Gastrocnemius medialis (tissue), 4 donors: Measurements from ENCODE around the gene NTM.

Experiments
- CTCF ChIP-seq, 5 experiments: fragments of 450-650 bp in 3 of 5; fragments of 200-600 bp in 2 of 5; sonication (generic) in 2 of 5; IDR thresholded peaks in 4 of 5; conservative IDR thresholded peaks in 1 of 5; 1 replicate in 4 of 5; 2 replicates in 1 of 5; pipeline ENCODE4 v1.5.1; 2016 to 2019; ENCODE audit warnings: antibody characterized with exemption in 5 of 5, mild to moderate bottlenecking in 3 of 5, moderate library complexity in 3 of 5
- POLR2A ChIP-seq, 2 donors: fragments of 450-650 bp; IDR thresholded peaks; one replicate each; pipeline ENCODE4 v1.6.1; 2017; ENCODE audit warnings: antibody characterized with exemption in 2 of 2, mild to moderate bottlenecking in 2 of 2, moderate library complexity in 2 of 2

GRCh38 chr11:131764126-131764525 lies 393.7 kb downstream of the NTM start:
- TF ChIP-seq CTCF (IDR thresholded peaks at IDR 0.05 in 4 of 5, conservative IDR thresholded peaks at IDR 0.05 in 1 of 5) (no peak), POLR2A (IDR thresholded peaks at IDR 0.05) (no peak)
